GM19467 (cell line): Measurements from ENCODE around the gene CC2D1A.
"Not testable (repeated sequence)": the region's sequence is repeated elsewhere in the genome, so short reads cannot be mapped to it uniquely, and the experiment has no call there.

Source experiments
- ATAC-seq: cut with Tn5 transposase; IDR thresholded peaks from one replicate; pipeline ENCODE4 v1.9.1; 2021; ENCODE audit warnings: mild to moderate bottlenecking, moderate library complexity; ENCODE audit not compliant: unreplicated experiment

Gene CC2D1A

GRCh38 chr19:13906521-13906904 is 512 bp downstream of the CC2D1A start:
- no peak for ATAC-seq

- ATAC-seq, result no peak
Observed at GRCh38 chr19:13906910-13907309, 909 bp downstream of the CC2D1A start.

- ATAC-seq, result no peak
Observed at GRCh38 chr19:13908674-13909073, 2.7 kb downstream of the CC2D1A start.

GRCh38 chr19:13909430-13909829 is 3.4 kb downstream of the CC2D1A start:
- no peak for ATAC-seq

GRCh38 chr19:13913352-13913751 is 7.4 kb downstream of the CC2D1A start:
- ATAC-seq, result no peak

GRCh38 chr19:13914777-13915176 is 8.8 kb downstream of the CC2D1A start:
- ATAC-seq, result no peak

- ATAC-seq, result no peak
Observed at GRCh38 chr19:13917888-13918406, 11.9 kb downstream of the CC2D1A start.

- ATAC-seq, result no peak
Observed at GRCh38 chr19:13918726-13919411, 12.9 kb downstream of the CC2D1A start.

GRCh38 chr19:13920524-13920923 is 14.5 kb downstream of the CC2D1A start:
- ATAC-seq, result no peak

GRCh38 chr19:13920940-13921747 is 15.1 kb downstream of the CC2D1A start:
- ATAC-seq, result no peak

GRCh38 chr19:13922118-13922517 is 16.1 kb downstream of the CC2D1A start:
- not testable (repeated sequence) for ATAC-seq

GRCh38 chr19:13923194-13923987 is 17.4 kb downstream of the CC2D1A start:
- ATAC-seq, result no peak

- ATAC-seq, result no peak
Observed at GRCh38 chr19:13926010-13926409, 20.0 kb downstream of the CC2D1A start.

GRCh38 chr19:13926715-13927114 is 20.7 kb downstream of the CC2D1A start:
- no peak for ATAC-seq

- ATAC-seq, result no peak
Observed at GRCh38 chr19:13929340-13929739, 23.3 kb downstream of the CC2D1A start.

- ATAC-seq, result no peak
Observed at GRCh38 chr19:13929956-13930355, 24.0 kb downstream of the CC2D1A start.

- ATAC-seq, result no peak
Observed at GRCh38 chr19:13930402-13930801, 24.4 kb downstream of the CC2D1A start.

GRCh38 chr19:13931391-13932148 is 25.6 kb downstream of the CC2D1A start:
- ATAC-seq, result no peak

GRCh38 chr19:13932149-13932637 is 26.2 kb downstream of the CC2D1A start:
- ATAC-seq, result no peak

GRCh38 chr19:13932911-13933393 is 27.0 kb downstream of the CC2D1A start:
- no peak for ATAC-seq
